Lower leg skin (tissue), 4 donors: ENCODE results near the gene KRT3. TPM values are rescaled to one million over a fixed set of nuclear protein-coding genes. Genes with fewer than 3 reads are reported as not detected.

Source experiments
- DNase-seq, 2 donors: peaks; one replicate each; pipeline ENCODE4 v3.0.0-alpha.2; 2019; ENCODE audit warnings: low spot score in 2 of 2
- H3K4me3 ChIP-seq: fragments of 200-600 bp; sonication (generic); 2 replicates; pipeline ENCODE4 v1.5.1; 2017; ENCODE audit warnings: mild to moderate bottlenecking, low read depth; ENCODE audit not compliant: poor library complexity, severe bottlenecking
- CTCF ChIP-seq, 3 donors: fragments of 450-650 bp; IDR thresholded peaks; one replicate each; pipeline ENCODE4 v1.5.1; 2016; ENCODE audit warnings: antibody characterized with exemption in 3 of 3, mild to moderate bottlenecking in 3 of 3, moderate library complexity in 2 of 3
- POLR2A ChIP-seq, 2 donors: fragments of 450-650 bp; IDR thresholded peaks; one replicate each; pipeline ENCODE4 v1.6.1; 2016 to 2017; ENCODE audit warnings: antibody characterized with exemption in 2 of 2, mild to moderate bottlenecking in 1 of 2, moderate library complexity in 1 of 2
- WGBS, 2 donors: methylation state at CpG; one replicate each; pipeline ENCODE4 v1.1.5; 2018; 5-methylcytosine and 5-hydroxymethylcytosine counted together
- intact Hi-C: fragments of 100-400 bp; cut with DNase I; formaldehyde crosslinking; loops from one replicate; pipeline ENCODE4 v1.15.0; 2023; ENCODE audit warnings: low total_unique reads
- total RNA-seq, 4 donors: library from RNA; depleted of rRNA; stranded (reverse); fragments of >200 nt; gene quantifications; one replicate each; pipeline ENCODE4 v1.1.0, GENCODE V29; 2016

The KRT3 gene
- not detected for total RNA-seq

- intact Hi-C loops = no loop called here
- no peak for TF ChIP-seq CTCF (IDR thresholded peaks at IDR 0.05)
- TF ChIP-seq POLR2A (IDR thresholded peaks at IDR 0.05) = no peak
- WGBS, 2 donors = 88 to 89% methylated on average over 17 of the region's 17 CpGs
- no peak for DNase-seq
- no peak within 1 kb of the TSS for H3K4me3 ChIP-seq
These were observed at the start of gene KRT3 for GRCh38 chr12:52795694-52796428. Gene KRT3, minus strand, starts transcription at chr12:52796117. Its CDS starts 75 bp downstream, at chr12:52796042.

- 88 to 93% methylated on average over 4 to 9 of the region's 11 CpGs for WGBS, 2 donors
- no peak for DNase-seq
- no peak overlapping the region for H3K4me3 ChIP-seq
- TF ChIP-seq CTCF (IDR thresholded peaks at IDR 0.05) = no peak
- no peak for TF ChIP-seq POLR2A (IDR thresholded peaks at IDR 0.05)
- intact Hi-C loops = no loop called here
These were observed 48.5 kb upstream of the KRT3 start for GRCh38 chr12:52844386-52844785.

GRCh38 chr12:52839436-52840105 is 43.7 kb upstream of the KRT3 start:
- intact Hi-C loops = no loop called here
- TF ChIP-seq CTCF (IDR thresholded peaks at IDR 0.05) = no peak
- TF ChIP-seq POLR2A (IDR thresholded peaks at IDR 0.05) = no peak
- no peak overlapping the region for H3K4me3 ChIP-seq
- 82 to 83% methylated on average over 15 to 18 of the region's 18 CpGs for WGBS, 2 donors
- no peak for DNase-seq

GRCh38 chr12:52838609-52839435 is 42.9 kb upstream of the KRT3 start:
- DNase-seq = no peak
- 69 to 84% methylated on average over 11 to 14 of the region's 14 CpGs for WGBS, 2 donors
- TF ChIP-seq CTCF (IDR thresholded peaks at IDR 0.05) (no peak), POLR2A (IDR thresholded peaks at IDR 0.05) (no peak)
- intact Hi-C loops = no loop called here
- H3K4me3 ChIP-seq = no peak overlapping the region

GRCh38 chr12:52837781-52838608 is 42.1 kb upstream of the KRT3 start:
- DNase-seq = no peak
- TF ChIP-seq POLR2A (IDR thresholded peaks at IDR 0.05) (no peak), CTCF (IDR thresholded peaks at IDR 0.05) (no peak)
- intact Hi-C loops = no loop called here
- H3K4me3 ChIP-seq = no peak overlapping the region
- WGBS, 2 donors = 89 to 91% methylated on average over 6 of the region's 6 CpGs
